Gastroesophageal sphincter (tissue), 4 donors: Measurements from ENCODE around the gene C1QTNF9. TPM values are rescaled to one million over a fixed set of nuclear protein-coding genes. Genes with fewer than 3 reads are reported as not detected.

Experiments used
- total RNA-seq, 4 donors: library from RNA; depleted of rRNA; stranded (reverse); fragments of >200 nt; gene quantifications; one replicate each; pipeline ENCODE4 v1.1.0, GENCODE V29; 2016

Gene C1QTNF9
- total RNA-seq, 4 donors from 2014 or later, result 0.81 to 2.4 (median 1.1) TPM; not detected in 1

Other genes starting within 250 kb of the C1QTNF9 start
- 10 to 100 TPM in 3 of 4 donors, 1 to 10 TPM in 1; 10.0 to 24.6 (median 13.4) TPM for gene SPATA13, start 148.9 kb upstream of the C1QTNF9 start, total RNA-seq
- 10 to 100 TPM; 35.0 to 46.9 (median 42.0) TPM for gene PARP4, start 203.2 kb downstream of the C1QTNF9 start, total RNA-seq